Skeletal muscle satellite cell (primary cell): Measurements from ENCODE around the gene EEF1A1.
"Not testable (repeated sequence)": the region's sequence is repeated elsewhere in the genome, so short reads cannot be mapped to it uniquely, and the experiment has no call there.

Source experiments
- H3K27me3 ChIP-seq: 2 replicates; pipeline ENCODE4 v1.7.0; 2013; ENCODE audit warnings: low read length; ENCODE audit not compliant: control insufficient read depth, insufficient read depth
- H3K36me3 ChIP-seq: 2 replicates; pipeline ENCODE4 v1.7.0; 2013; ENCODE audit warnings: mild to moderate bottlenecking, control low read depth, low read length; ENCODE audit not compliant: insufficient read depth
- H3K4me1 ChIP-seq: 2 replicates; pipeline ENCODE4 v1.7.0; 2013; ENCODE audit warnings: low read length; ENCODE audit not compliant: control insufficient read depth, insufficient read depth
- H3K4me2 ChIP-seq: 2 replicates; pipeline ENCODE4 v1.7.0; 2013; ENCODE audit warnings: mild to moderate bottlenecking, low read length
- H3K4me3 ChIP-seq: 2 replicates; pipeline ENCODE4 v1.7.0; 2013; ENCODE audit warnings: low read length
- H3K9ac ChIP-seq: 2 replicates; pipeline ENCODE4 v1.7.0; 2013; ENCODE audit warnings: mild to moderate bottlenecking, low read depth, low read length, moderate library complexity
- H3K9me3 ChIP-seq: replicated peaks from 2 replicates; pipeline ENCODE4 v1.7.0; 2013; ENCODE audit warnings: mild to moderate bottlenecking, control low read depth, low read length

Gene EEF1A1

GRCh38 chr6:73532293-73532692 is 11.5 kb upstream of the EEF1A1 start:
- no peaks in the 10 kb centered on the region for H3K36me3 ChIP-seq
- H3K9me3 ChIP-seq: no peaks in the 10 kb centered on the region
- no peak overlapping the region for H3K4me2 ChIP-seq
- H3K4me3 ChIP-seq: no peak overlapping the region
- H3K4me1 ChIP-seq: no peaks in the 10 kb centered on the region
- H3K27me3 ChIP-seq: peaks cover 3% of the 10 kb centered on the region
- no peak overlapping the region for H3K9ac ChIP-seq

- H3K4me2 ChIP-seq: no peak overlapping the region
- no peaks in the 10 kb centered on the region for H3K36me3 ChIP-seq
- peaks cover 22% of the 10 kb centered on the region for H3K4me1 ChIP-seq
- H3K9ac ChIP-seq: no peak overlapping the region
- H3K4me3 ChIP-seq: no peak overlapping the region
- peaks cover 3% of the 10 kb centered on the region for H3K27me3 ChIP-seq
- no peaks in the 10 kb centered on the region for H3K9me3 ChIP-seq
These were observed 8.1 kb upstream of the EEF1A1 start for GRCh38 chr6:73528897-73529296.

- Histone ChIP-seq H3K4me3 (peak overlapping the region; percentile 41), H3K27me3 (peaks cover 3% of the 10 kb centered on the region), H3K9me3 (no peaks in the 10 kb centered on the region), H3K36me3 (peaks cover under 1% of the 10 kb centered on the region), H3K9ac (peak overlapping the region; percentile 46), H3K4me2 (peak overlapping the region; percentile 55), H3K4me1 (peaks cover 43% of the 10 kb centered on the region)
These were observed 4.9 kb upstream of the EEF1A1 start for GRCh38 chr6:73525546-73526330.

- Histone ChIP-seq H3K4me3 (peak overlapping the region; percentile 75), H3K4me2 (peak overlapping the region; percentile 90), H3K27me3 (no peaks in the 10 kb centered on the region), H3K9me3 (no peaks in the 10 kb centered on the region), H3K9ac (peak overlapping the region; percentile 90), H3K36me3 (peaks cover 21% of the 10 kb centered on the region), H3K4me1 (peaks cover 43% of the 10 kb centered on the region)
These were observed 2.7 kb upstream of the EEF1A1 start for GRCh38 chr6:73523434-73524123.

- H3K4me2 ChIP-seq: peak overlapping the region; percentile 91
- H3K9me3 ChIP-seq: no peaks in the 10 kb centered on the region
- H3K36me3 ChIP-seq: peaks cover 40% of the 10 kb centered on the region
- H3K4me3 ChIP-seq: peak overlapping the region; percentile 92
- H3K9ac ChIP-seq: peak overlapping the region; percentile 97
- H3K4me1 ChIP-seq: peaks cover 48% of the 10 kb centered on the region
- H3K27me3 ChIP-seq: no peaks in the 10 kb centered on the region
These were observed 636 bp upstream of the EEF1A1 start for GRCh38 chr6:73521351-73521985.

GRCh38 chr6:73519926-73520687 is 725 bp downstream of the EEF1A1 start:
- Histone ChIP-seq H3K27me3 (no peaks in the 10 kb centered on the region), H3K9ac (peak overlapping the region; percentile 99), H3K36me3 (peaks cover 53% of the 10 kb centered on the region), H3K4me1 (peaks cover 37% of the 10 kb centered on the region), H3K4me3 (peak overlapping the region; percentile 92), H3K9me3 (no peaks in the 10 kb centered on the region), H3K4me2 (peak overlapping the region; percentile 88)

GRCh38 chr6:73518982-73519881 is 1.6 kb downstream of the EEF1A1 start:
- Histone ChIP-seq H3K4me3 (peak overlapping the region; percentile 92), H3K4me2 (peak overlapping the region; percentile 88), H3K36me3 (peaks cover 59% of the 10 kb centered on the region), H3K9ac (peak overlapping the region; percentile 99), H3K4me1 (peaks cover 35% of the 10 kb centered on the region)
- H3K9me3 ChIP-seq, H3K27me3 ChIP-seq: not testable (repeated sequence)

GRCh38 chr6:73518100-73518981 is 2.5 kb downstream of the EEF1A1 start:
- peak overlapping the region; percentile 92 for H3K4me3 ChIP-seq
- peak overlapping the region; percentile 88 for H3K4me2 ChIP-seq
- peaks cover 59% of the 10 kb centered on the region for H3K36me3 ChIP-seq
- peaks cover 26% of the 10 kb centered on the region for H3K4me1 ChIP-seq
- H3K27me3 ChIP-seq, H3K9me3 ChIP-seq: not testable (repeated sequence)
- peak overlapping the region; percentile 99 for H3K9ac ChIP-seq

- peaks cover 11% of the 10 kb centered on the region for H3K4me1 ChIP-seq
- H3K9ac ChIP-seq: peak overlapping the region; percentile 79
- no peaks in the 10 kb centered on the region for H3K27me3 ChIP-seq
- H3K9me3 ChIP-seq: no peaks in the 10 kb centered on the region
- H3K36me3 ChIP-seq: peaks cover 59% of the 10 kb centered on the region
- H3K4me2 ChIP-seq: peak overlapping the region; percentile 81
- H3K4me3 ChIP-seq: peak overlapping the region; percentile 59
These were observed 4.0 kb downstream of the EEF1A1 start for GRCh38 chr6:73516514-73517489.
